LNCAP (cell line): ENCODE measurements around the gene FYB2.

Experiments used
- TF ChIP-seq, protein P1 (sequence below): fragments of 450-650 bp; IDR thresholded peaks from 2 replicates; pipeline ENCODE4 v1.5.1; 2017; ENCODE audit warnings: mild to moderate bottlenecking

FYB2 gene

DNA sequence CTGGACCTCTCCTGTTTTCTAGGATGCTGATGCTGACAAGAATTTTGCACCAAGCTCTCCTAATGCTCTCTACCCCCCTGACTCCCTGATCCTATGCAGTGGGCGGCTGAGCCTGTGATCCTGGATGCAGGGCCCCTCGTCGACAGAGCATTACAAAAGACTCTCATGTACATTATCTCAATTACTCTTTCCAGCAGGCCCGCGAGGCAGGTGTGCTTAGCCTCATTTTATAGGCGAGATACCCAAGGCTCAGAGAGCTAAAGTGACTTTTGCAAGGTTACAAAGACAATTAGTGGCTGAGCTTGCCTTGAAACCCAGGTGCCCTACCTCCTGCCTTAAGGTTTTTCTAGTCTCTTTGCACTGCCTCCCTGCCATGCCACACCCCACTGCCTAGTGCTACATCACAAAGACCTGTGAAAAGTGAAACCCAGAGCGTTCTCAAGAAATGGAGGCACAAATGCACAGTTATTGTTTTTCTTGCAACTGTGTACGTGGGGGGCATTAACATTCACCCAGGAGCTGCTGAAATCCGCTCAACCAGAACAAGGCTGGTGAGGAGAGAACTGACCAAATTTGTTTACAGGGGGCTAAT, 25.4 kb upstream of the FYB2 start:
- TF ChIP-seq, protein P1, sequence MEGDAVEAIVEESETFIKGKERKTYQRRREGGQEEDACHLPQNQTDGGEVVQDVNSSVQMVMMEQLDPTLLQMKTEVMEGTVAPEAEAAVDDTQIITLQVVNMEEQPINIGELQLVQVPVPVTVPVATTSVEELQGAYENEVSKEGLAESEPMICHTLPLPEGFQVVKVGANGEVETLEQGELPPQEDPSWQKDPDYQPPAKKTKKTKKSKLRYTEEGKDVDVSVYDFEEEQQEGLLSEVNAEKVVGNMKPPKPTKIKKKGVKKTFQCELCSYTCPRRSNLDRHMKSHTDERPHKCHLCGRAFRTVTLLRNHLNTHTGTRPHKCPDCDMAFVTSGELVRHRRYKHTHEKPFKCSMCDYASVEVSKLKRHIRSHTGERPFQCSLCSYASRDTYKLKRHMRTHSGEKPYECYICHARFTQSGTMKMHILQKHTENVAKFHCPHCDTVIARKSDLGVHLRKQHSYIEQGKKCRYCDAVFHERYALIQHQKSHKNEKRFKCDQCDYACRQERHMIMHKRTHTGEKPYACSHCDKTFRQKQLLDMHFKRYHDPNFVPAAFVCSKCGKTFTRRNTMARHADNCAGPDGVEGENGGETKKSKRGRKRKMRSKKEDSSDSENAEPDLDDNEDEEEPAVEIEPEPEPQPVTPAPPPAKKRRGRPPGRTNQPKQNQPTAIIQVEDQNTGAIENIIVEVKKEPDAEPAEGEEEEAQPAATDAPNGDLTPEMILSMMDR: no peak

- TF ChIP-seq, protein P1: no peak
These were observed 24.3 kb upstream of the FYB2 start for GRCh38 chr1:56843544-56843943.

GRCh38 chr1:56838759-56839158, 19.6 kb upstream of the FYB2 start:
- TF ChIP-seq, protein P1: no peak

DNA sequence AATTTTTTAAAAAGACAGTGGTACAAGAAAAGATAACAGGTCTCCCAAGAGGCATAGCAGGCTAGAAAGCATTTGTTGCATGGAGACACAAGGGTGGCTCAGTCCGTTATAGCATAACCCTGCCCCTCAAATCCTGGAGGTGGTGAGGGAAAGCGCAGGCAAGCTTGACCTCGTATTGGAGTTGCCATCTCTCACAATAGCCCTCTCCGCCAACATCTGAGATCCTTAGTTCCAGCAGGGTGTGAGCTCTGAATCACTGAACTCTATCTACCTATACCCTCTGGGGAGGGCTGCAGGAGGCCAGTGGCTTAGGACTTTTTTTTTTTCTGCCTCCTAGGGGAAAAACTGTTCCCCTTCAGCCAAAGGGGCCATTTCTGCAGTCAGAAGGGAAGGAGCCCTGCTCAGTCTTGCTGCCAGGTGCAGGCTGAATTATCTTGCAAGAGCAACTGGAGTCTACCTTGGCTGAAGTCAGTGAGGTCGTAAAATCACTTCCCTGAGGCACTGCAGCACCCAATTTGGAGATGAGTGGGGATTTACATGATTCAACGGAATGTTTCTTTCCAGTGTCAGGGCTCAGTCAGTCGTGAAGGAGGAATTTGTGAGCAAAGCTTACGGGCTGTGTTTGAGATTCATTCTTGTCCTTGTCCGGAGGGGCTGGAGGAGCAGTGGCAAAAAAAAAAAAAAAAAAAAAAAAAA, 18.2 kb upstream of the FYB2 start:
- TF ChIP-seq, protein P1: no peak

DNA sequence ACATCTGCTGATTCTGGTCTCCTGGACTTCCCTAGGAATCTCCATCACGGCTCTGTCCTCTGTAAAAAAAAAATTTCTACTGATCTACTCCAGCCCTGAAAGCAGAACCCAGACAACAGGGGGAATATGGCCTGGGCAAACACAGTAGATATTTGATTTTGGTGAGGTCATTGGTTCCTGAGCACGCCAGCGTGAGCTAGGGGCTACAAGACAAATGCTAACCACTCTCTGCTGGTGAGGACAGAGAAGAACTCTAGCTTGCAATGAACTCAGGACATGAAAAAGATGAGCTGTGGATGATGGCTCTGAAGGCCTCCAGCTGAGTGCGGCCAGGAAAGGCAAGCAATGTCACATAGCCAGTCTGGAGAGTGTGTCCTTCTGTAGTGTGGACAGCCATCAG, 17.2 kb upstream of the FYB2 start:
- TF ChIP-seq, protein P1: no peak

DNA sequence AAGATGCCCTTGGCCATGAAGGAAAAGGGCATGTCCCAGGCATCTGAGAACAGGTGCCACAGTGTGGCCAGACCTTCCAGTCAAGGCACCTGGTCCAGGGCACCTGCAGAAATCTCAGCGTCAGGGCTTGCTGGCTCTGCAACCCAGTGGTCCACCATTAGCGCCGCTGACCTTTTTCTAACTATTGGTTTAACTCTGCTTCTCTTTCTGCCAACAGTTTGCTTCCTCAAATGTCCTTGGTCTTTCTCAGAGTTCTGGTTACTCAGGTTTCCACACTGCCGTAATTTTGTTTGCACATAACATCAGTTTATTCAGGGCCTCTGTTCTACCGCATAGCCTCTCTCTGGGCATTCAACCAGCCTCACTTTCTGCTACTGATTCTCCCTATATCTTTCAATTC, 16.5 kb upstream of the FYB2 start:
- TF ChIP-seq, protein P1: no peak

DNA sequence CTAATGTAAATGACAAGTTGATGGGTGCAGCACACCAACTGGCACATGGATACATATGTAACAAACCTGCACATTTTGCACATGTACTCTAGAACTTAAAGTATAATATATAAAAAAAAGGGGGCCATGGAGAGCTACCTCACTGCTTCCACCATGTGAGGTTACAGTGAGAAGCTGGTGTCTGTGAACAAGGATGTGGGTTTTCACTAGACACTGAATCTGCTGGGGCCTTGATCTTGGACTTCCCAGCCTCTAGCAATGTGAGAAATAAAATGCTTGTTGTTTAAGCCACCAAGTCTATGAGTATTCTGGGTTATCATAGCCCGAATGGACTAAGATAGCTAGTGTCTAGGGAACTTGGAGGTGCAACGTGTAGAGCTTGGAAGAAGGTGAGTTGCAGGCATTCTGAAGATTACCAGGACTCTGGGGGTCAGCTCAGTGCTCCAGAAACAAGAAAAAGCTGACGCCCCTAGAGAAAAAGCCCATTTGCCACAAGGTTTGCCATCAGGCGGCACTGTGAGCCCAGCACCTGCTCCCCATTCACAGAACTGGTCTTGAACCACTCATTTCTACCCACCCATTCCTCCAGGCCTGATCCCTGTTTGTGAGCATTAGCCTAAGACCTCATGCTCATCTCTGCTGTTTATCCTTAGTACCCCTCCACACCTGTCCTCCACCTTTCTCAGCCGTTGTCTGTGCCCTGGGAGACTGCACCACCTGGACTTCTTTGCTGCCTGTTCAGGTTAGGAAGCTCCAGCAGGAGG, 15.1 kb upstream of the FYB2 start:
- TF ChIP-seq, protein P1: no peak
